H1 (cell line): ENCODE measurements around the gene SIT1. TPM values are rescaled to one million over a fixed set of nuclear protein-coding genes. Genes with fewer than 3 reads are reported as not detected.

ENCODE experiments used
- CTCF ChIA-PET: fragments of 300-600 bp; sonication (Branson Sonifier 250); formaldehyde crosslinking; loops from one replicate; lab custom pipeline; 2021; ENCODE audit not compliant: partially characterized antibody; lab: Charles Lee
- POLR2A ChIA-PET: fragments of 300-600 bp; sonication (Branson Sonifier 250); formaldehyde crosslinking; loops from one replicate; lab custom pipeline; 2021; ENCODE audit warnings: inconsistent platforms; ENCODE audit not compliant: partially characterized antibody; lab: Charles Lee
- DNase-seq, 2 experiments: peaks; one replicate each; pipeline versions ENCODE4 v3.0.0 to v3.0.0-alpha.2; 2010 to 2022; ENCODE audit warnings: low spot score in 2 of 2, low read depth in 1 of 2, mixed read lengths in 1 of 2
- FAIRE-seq: peaks from 2 replicates; lab custom pipeline; 2011; peaks lifted over from hg19 to GRCh38; lab: Jason Lieb, UNC
- H2AFZ ChIP-seq: 2 replicates; pipeline ENCODE4 v1.8.1; 2012; ENCODE audit warnings: low read length, inconsistent platforms
- H2AK5ac ChIP-seq: 2 replicates; pipeline ENCODE4 v1.6.1; 2013; ENCODE audit warnings: low read depth, low read length
- H2BK120ac ChIP-seq: replicated peaks from 2 replicates; pipeline ENCODE3; 2013; ENCODE audit warnings: low read depth, low read length, inconsistent platforms
- H2BK12ac ChIP-seq: 2 replicates; pipeline ENCODE4 v1.6.1; 2013; ENCODE audit warnings: low read depth, low read length
- H2BK15ac ChIP-seq: 2 replicates; pipeline ENCODE4 v1.6.1; 2013; ENCODE audit warnings: low read length
- H2BK20ac ChIP-seq: 2 replicates; pipeline ENCODE4 v1.6.1; 2013; ENCODE audit warnings: low read length
- H2BK5ac ChIP-seq: 2 replicates; pipeline ENCODE4 v1.6.1; 2013; ENCODE audit warnings: low read depth, low read length
- H3K14ac ChIP-seq: 2 replicates; pipeline ENCODE4 v1.6.1; 2013; ENCODE audit warnings: inconsistent platforms; ENCODE audit not compliant: insufficient read length
- H3K18ac ChIP-seq: 2 replicates; pipeline ENCODE4 v1.6.1; 2013; ENCODE audit warnings: low read length; ENCODE audit errors: extremely low read depth
- H3K23ac ChIP-seq: 2 replicates; pipeline ENCODE4 v1.6.1; 2013; ENCODE audit warnings: inconsistent platforms; ENCODE audit not compliant: insufficient read length
- H3K23me2 ChIP-seq: 2 replicates; pipeline ENCODE4 v1.6.1; 2013; ENCODE audit warnings: low read depth, low read length
- H3K27ac ChIP-seq: 2 replicates; pipeline ENCODE4 v1.6.1; 2011; ENCODE audit warnings: low read depth, low read length, inconsistent platforms
- H3K27me3 ChIP-seq, 4 experiments: replicated peaks in 1 of 4; 1 replicate in 1 of 4; 2 replicates in 3 of 4; pipeline versions ENCODE4 v1.6.1 to v1.8.1; 2011 to 2013; ENCODE audit warnings: low read length in 3 of 4, mild to moderate bottlenecking in 3 of 4, inconsistent platforms in 2 of 4, mixed read lengths in 2 of 4, moderate library complexity in 1 of 4; ENCODE audit not compliant: control insufficient read depth in 3 of 4, insufficient read depth in 3 of 4; ENCODE audit errors: extremely low read depth in 1 of 4
- H3K36me3 ChIP-seq, 4 experiments: 2 replicates each; pipeline versions ENCODE4 v1.6.1 to v1.8.1; 2011 to 2013; ENCODE audit warnings: mild to moderate bottlenecking in 4 of 4, low read length in 3 of 4, moderate library complexity in 2 of 4, control low read depth in 1 of 4, inconsistent platforms in 1 of 4; ENCODE audit not compliant: insufficient read depth in 4 of 4, control insufficient read depth in 2 of 4
- H3K4ac ChIP-seq: replicated peaks from 2 replicates; pipeline ENCODE3; 2013; ENCODE audit warnings: low read length, low read depth, mixed read lengths, inconsistent platforms; ENCODE audit not compliant: insufficient read length
- H3K4me1 ChIP-seq, 4 experiments: replicated peaks in 1 of 4; 1 replicate in 1 of 4; 2 replicates in 3 of 4; pipeline versions ENCODE4 v1.6.1 to v1.8.1; 2011 to 2013; ENCODE audit warnings: low read length in 3 of 4, inconsistent platforms in 2 of 4, mixed read lengths in 1 of 4; ENCODE audit not compliant: insufficient read depth in 4 of 4, control insufficient read depth in 3 of 4
- H3K4me2 ChIP-seq, 2 experiments: 2 replicates each; pipeline versions ENCODE4 v1.6.1 to v1.8.1; 2011 to 2013; ENCODE audit warnings: low read depth in 2 of 2, low read length in 2 of 2, control low read depth in 1 of 2, inconsistent platforms in 1 of 2, mild to moderate bottlenecking in 1 of 2; ENCODE audit not compliant: insufficient read depth in 1 of 2
- H3K4me3 ChIP-seq, 4 experiments: fragments of 200-600, 300-600 bp in 1 of 4; sonication (generic), shearing (Covaris generic), sonication (Bioruptor Twin) in 1 of 4; 2 replicates each; pipeline versions ENCODE4 v1.5.1 to v1.8.1; 2011 to 2016; ENCODE audit warnings: low read length in 4 of 4, low read depth in 3 of 4, control low read depth in 2 of 4, inconsistent platforms in 2 of 4, mild to moderate bottlenecking in 2 of 4, mixed read lengths in 1 of 4, moderate library complexity in 1 of 4; ENCODE audit not compliant: insufficient read depth in 2 of 4; ENCODE audit errors: extremely low read depth in 1 of 4
- H3K56ac ChIP-seq: replicated peaks from 2 replicates; pipeline ENCODE3; 2013; ENCODE audit warnings: low read depth, mild to moderate bottlenecking, mixed read lengths, low read length, inconsistent platforms; ENCODE audit not compliant: insufficient read length
- H3K79me1 ChIP-seq: 2 replicates; pipeline ENCODE4 v1.6.1; 2013; ENCODE audit warnings: low read depth, low read length, control low read depth
- H3K79me2 ChIP-seq, 2 experiments: 2 replicates each; pipeline versions ENCODE4 v1.6.1 to v1.8.1; 2012 to 2013; ENCODE audit warnings: low read length in 2 of 2, mild to moderate bottlenecking in 2 of 2, inconsistent platforms in 1 of 2; ENCODE audit not compliant: insufficient read depth in 2 of 2, control insufficient read depth in 1 of 2
- H3K9ac ChIP-seq, 4 experiments: replicated peaks in 1 of 4; 1 replicate in 1 of 4; 2 replicates in 3 of 4; pipeline versions ENCODE4 v1.6.1 to v1.8.1; 2011 to 2013; ENCODE audit warnings: low read depth in 3 of 4, low read length in 3 of 4, control low read depth in 2 of 4, mild to moderate bottlenecking in 2 of 4, moderate library complexity in 2 of 4, inconsistent platforms in 1 of 4; ENCODE audit errors: extremely low read depth in 1 of 4
- H3K9me3 ChIP-seq, 2 experiments: 2 replicates each; pipeline versions ENCODE4 v1.6.1 to v1.8.1; 2012 to 2013; ENCODE audit warnings: mild to moderate bottlenecking in 2 of 2, moderate library complexity in 2 of 2, control low read depth in 1 of 2, inconsistent platforms in 1 of 2, low read depth in 1 of 2, low read length in 1 of 2, mixed read lengths in 1 of 2; ENCODE audit not compliant: insufficient read depth in 2 of 2
- H4K20me1 ChIP-seq, 2 experiments: replicated peaks in 1 of 2; 2 replicates each; pipeline versions ENCODE3 to v1.8.1; 2011 to 2013; ENCODE audit warnings: inconsistent platforms in 2 of 2, low read length in 2 of 2, mild to moderate bottlenecking in 1 of 2; ENCODE audit not compliant: insufficient read depth in 2 of 2, control insufficient read depth in 1 of 2
- H4K5ac ChIP-seq: 2 replicates; pipeline ENCODE4 v1.6.1; 2013; ENCODE audit warnings: low read length, low read depth, mixed read lengths, inconsistent platforms; ENCODE audit not compliant: insufficient read length
- H4K8ac ChIP-seq: 2 replicates; pipeline ENCODE4 v1.8.0; 2013; ENCODE audit warnings: mild to moderate bottlenecking, moderate library complexity, low read length, inconsistent platforms; ENCODE audit not compliant: insufficient read depth; ENCODE audit errors: extremely low read depth
- H4K91ac ChIP-seq: replicated peaks from 2 replicates; pipeline ENCODE3; 2013; ENCODE audit warnings: low read length, mixed read lengths, inconsistent platforms; ENCODE audit not compliant: insufficient read length
- CBX5 ChIP-seq: fragments of 300-800, 300-1000 bp; sonication (generic); IDR thresholded peaks from 2 replicates; pipeline ENCODE4 v1.7.1; 2016; ENCODE audit warnings: antibody characterized with exemption, low read length, low read depth
- CHD1 ChIP-seq: IDR thresholded peaks from 2 replicates; pipeline ENCODE4 v1.6.1; 2012; ENCODE audit warnings: low read depth, low read length, improper control_type of control experiment
- CHD2 ChIP-seq: IDR thresholded peaks from 2 replicates; pipeline ENCODE4 v1.6.1; 2012; ENCODE audit warnings: low read length, improper control_type of control experiment
- EGR1 ChIP-seq: IDR thresholded peaks from 2 replicates; pipeline ENCODE4 v1.6.1; 2011; ENCODE audit warnings: low read depth, low read length, borderline replicate concordance
- EP300 ChIP-seq, 2 experiments: IDR thresholded peaks; 1 replicate in 1 of 2; 2 replicates in 1 of 2; pipeline ENCODE4 v1.6.1; 2011 to 2012; ENCODE audit warnings: low read depth in 2 of 2, low read length in 2 of 2, mild to moderate bottlenecking in 2 of 2, borderline replicate concordance in 1 of 2, inconsistent platforms in 1 of 2, moderate library complexity in 1 of 2
- KDM1A ChIP-seq: fragments of 200-600, 300-600 bp; sonication (generic); IDR thresholded peaks from 2 replicates; pipeline ENCODE4 v1.7.1; 2016; ENCODE audit warnings: mild to moderate bottlenecking, low read length, borderline replicate concordance
- TAF7 ChIP-seq: optimal IDR thresholded peaks from 2 replicates; pipeline ENCODE3; 2011; ENCODE audit warnings: low read depth, mild to moderate bottlenecking, inconsistent platforms, low read length, moderate library complexity, borderline replicate concordance
- YY1 ChIP-seq: IDR thresholded peaks from 2 replicates; pipeline ENCODE4 v1.6.1; 2011; ENCODE audit warnings: low read depth, mild to moderate bottlenecking, low read length
- WGBS, 2 experiments: shearing (Covaris generic) in 1 of 2; methylation state at CpG; one replicate each; pipeline versions ENCODE4 v1.1.6 to v1.1.7; 2013 to 2015; ENCODE audit warnings: low lambda C conversion rate in 2 of 2, mixed read lengths in 2 of 2, inconsistent platforms in 1 of 2, low coverage in 1 of 2, missing lambda C conversion rate in 1 of 2; ENCODE audit not compliant: insufficient replicate concordance in 2 of 2, insufficient coverage in 1 of 2, insufficient read length in 1 of 2; ENCODE audit errors: extremely low coverage in 1 of 2, missing lambda C conversion rate in 1 of 2; 5-methylcytosine and 5-hydroxymethylcytosine counted together
- polyA plus RNA-seq, 7 experiments: library from polyadenylated mRNA; depleted of rRNA in 3 of 7; stranded (reverse) in 5 of 7; unstranded in 2 of 7; fragments of >200 nt in 5 of 7; fragments of 200-250 nt in 2 of 7; gene quantifications; 1 replicate in 5 of 7; 2 replicates in 1 of 7; 4 replicates in 1 of 7; pipeline versions ENCODE4 v1.2.1 to v1.2.3, GENCODE V29; 2011 to 2013; ENCODE audit warnings: missing spikeins in 2 of 7, mixed read lengths in 2 of 7
- total RNA-seq: library from RNA; stranded (reverse); fragmentation: NEBNext Ultra II Directional; extraction: Animal tissue kit (Norgen Biotek cat#: 25700); gene quantifications from 2 replicates; pipeline ENCODE4 v1.2.1, GENCODE V29; 2021
- TF ChIP-seq, protein P1 (sequence below): IDR thresholded peaks from 2 replicates; pipeline ENCODE4 v1.6.1; 2011; ENCODE audit warnings: low read length, improper control_type of control experiment
- TF ChIP-seq, protein P2 (sequence below): IDR thresholded peaks from 2 replicates; pipeline ENCODE4 v1.6.1; 2012; ENCODE audit warnings: inconsistent platforms

Gene SIT1
- total and polyA plus RNA-seq, 2 of the 8 experiments (the other 6 are each of a cell fraction or from before 2014, with no cell fraction given), result 8.2 to 12.8 TPM

- Histone ChIP-seq H3K9me3 (no peaks in the 10 kb centered on the region), H4K91ac (no peak overlapping the region), H3K14ac (no peak overlapping the region), H4K8ac (no peak overlapping the region), H3K4ac (no peak overlapping the region), H3K56ac (no peak overlapping the region), H2BK15ac (no peak overlapping the region), H3K79me1 (no peaks in the 10 kb centered on the region; the same call in 1 of the 2 replicates), H2BK120ac (no peak overlapping the region), H3K27ac (no peak overlapping the region), H3K23me2 (peaks cover 13% of the 10 kb centered on the region), H3K79me2 (peaks cover 0 to 2% of the 10 kb centered on the region in 2 experiments; a peak in 1 of 4 replicates), H2BK12ac (no peak overlapping the region), H3K27me3 (no peaks in the 10 kb centered on the region), H3K9ac (peak overlapping the region in 3 of 4 experiments; percentile 22 to 47 (median 38); a peak in 4 of 7 replicates), H3K23ac (no peak overlapping the region), H4K5ac (no peak overlapping the region), H2AFZ (no peak overlapping the region), H4K20me1 (peaks cover 0 to 15% of the 10 kb centered on the region in 2 experiments), H3K4me2 (peak overlapping the region; percentile 89 to 98), H2BK5ac (no peak overlapping the region), H2BK20ac (no peak overlapping the region), H3K36me3 (peaks cover 3 to 12% (median 9%) of the 10 kb centered on the region in 4 experiments; a peak in 5 of 8 replicates), H2AK5ac (no peak overlapping the region), H3K18ac (no peak overlapping the region; the same call in 1 of the 2 replicates), H3K4me1 (peaks cover 0 to 3% (median under 1%) of the 10 kb centered on the region in 4 experiments; a peak in 4 of 7 replicates), H3K4me3 (peak overlapping the region; percentile 55 to 84 (median 78))
- POLR2A ChIA-PET, result interaction anchor here (0.8 to 1.4 kb wide), 5 partner anchors 10 to 190 kb away, joined by 3 to 6 read pairs (median 3); no protein-coding TSS in a partner anchor
- WGBS, 2 experiments, result 3% methylated on average over 34 of the region's 76 CpGs; no CpG with 5 or more reads in 1 of the 2 experiments
- DNase-seq (peak in 1 of 2 experiments; percentile 68), FAIRE-seq (no peak)
- CTCF ChIA-PET, result interaction anchor here (0.8 to 2.1 kb wide), 5 partner anchors 11 to 52 kb away, joined by 3 to 21 read pairs (median 3); partner anchors contain the start of genes CCDC107, CD72 and RMRP
- TF ChIP-seq CHD2 (no peak), YY1 (no peak), CBX5 (no peak), KDM1A (no peak), CHD1 (no peak), EP300 (IDR thresholded peaks at IDR 0.05; ENCODE audit: borderline replicate concordance in 1 of 2, low read depth in 2 of 2, low read length in 2 of 2) (no peak), TAF7 (no peak), EGR1 (no peak)
- TF ChIP-seq, protein P1, sequence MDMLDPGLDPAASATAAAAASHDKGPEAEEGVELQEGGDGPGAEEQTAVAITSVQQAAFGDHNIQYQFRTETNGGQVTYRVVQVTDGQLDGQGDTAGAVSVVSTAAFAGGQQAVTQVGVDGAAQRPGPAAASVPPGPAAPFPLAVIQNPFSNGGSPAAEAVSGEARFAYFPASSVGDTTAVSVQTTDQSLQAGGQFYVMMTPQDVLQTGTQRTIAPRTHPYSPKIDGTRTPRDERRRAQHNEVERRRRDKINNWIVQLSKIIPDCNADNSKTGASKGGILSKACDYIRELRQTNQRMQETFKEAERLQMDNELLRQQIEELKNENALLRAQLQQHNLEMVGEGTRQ, result no peak
- TF ChIP-seq, protein P2, sequence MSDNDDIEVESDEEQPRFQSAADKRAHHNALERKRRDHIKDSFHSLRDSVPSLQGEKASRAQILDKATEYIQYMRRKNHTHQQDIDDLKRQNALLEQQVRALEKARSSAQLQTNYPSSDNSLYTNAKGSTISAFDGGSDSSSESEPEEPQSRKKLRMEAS, result no peak
Observed at GRCh38 chr9:35605351-35606137, 45.2 kb downstream of the SIT1 start.
